GM19395 (cell line): ENCODE results near the gene CNTNAP5.
"Not testable (repeated sequence)": the region's sequence is repeated elsewhere in the genome, so short reads cannot be mapped to it uniquely, and the experiment has no call there.

ENCODE experiments used
- ATAC-seq: cut with Tn5 transposase; IDR thresholded peaks from one replicate; pipeline ENCODE4 v1.9.1; 2021; ENCODE audit warnings: mild to moderate bottlenecking, moderate library complexity; ENCODE audit not compliant: unreplicated experiment

Gene CNTNAP5

DNA sequence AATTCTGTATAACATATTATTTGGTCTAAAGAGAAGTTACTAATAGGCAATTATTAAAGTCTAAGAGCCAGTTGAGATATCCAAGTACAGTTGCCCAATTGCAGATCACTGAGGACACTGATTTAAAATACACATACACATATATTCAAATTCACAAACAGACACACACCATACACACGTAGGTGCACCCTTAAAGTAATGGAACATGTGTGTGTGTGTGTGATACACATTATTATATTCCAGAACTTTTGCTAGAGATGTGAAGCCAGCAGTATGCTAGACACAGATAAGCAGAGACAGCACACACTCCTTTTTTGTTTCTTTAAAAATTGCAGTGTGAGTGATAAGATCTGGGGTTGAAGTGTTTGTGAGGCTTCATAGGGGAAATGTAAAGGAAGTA, 292.5 kb downstream of the CNTNAP5 start:
- no peak for ATAC-seq

DNA sequence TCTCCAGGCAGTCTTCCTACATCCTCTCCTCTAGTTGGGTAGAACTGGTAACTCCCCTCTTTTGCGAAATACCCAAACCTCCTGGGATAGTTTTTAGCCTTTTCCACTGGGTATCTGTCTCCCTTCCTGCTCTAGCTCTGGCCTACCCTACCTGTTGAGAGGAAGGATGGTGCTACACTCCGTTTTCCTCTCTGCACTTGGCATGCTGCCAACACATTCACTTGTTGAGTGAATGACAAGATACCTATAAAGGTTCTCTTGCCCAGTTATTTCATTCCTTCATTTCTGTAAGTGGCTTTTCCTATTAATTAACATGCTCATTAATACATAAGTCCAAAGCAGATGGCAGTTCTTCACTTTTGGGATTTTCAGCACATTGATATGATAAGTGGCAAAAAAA, 293.8 kb downstream of the CNTNAP5 start:
- no peak for ATAC-seq

DNA sequence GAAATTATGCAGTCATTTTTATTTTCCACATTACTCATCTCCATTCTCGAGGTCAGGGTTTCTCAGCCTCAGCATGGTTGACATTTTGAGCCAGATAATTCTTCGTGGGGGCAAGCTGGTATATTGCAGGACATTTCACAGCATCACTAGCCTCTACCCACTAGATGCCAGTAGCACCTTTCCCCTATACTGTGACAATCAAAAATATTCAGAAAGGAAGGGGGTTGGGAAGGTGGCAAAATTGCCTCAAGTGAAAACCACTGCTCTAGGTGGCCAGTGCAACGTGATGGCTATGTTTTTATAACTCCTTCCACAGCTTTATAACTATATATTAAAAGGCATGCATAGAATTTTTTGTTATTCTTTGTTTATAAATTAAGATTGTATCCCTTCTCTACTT, 294.5 kb downstream of the CNTNAP5 start:
- no peak for ATAC-seq

DNA sequence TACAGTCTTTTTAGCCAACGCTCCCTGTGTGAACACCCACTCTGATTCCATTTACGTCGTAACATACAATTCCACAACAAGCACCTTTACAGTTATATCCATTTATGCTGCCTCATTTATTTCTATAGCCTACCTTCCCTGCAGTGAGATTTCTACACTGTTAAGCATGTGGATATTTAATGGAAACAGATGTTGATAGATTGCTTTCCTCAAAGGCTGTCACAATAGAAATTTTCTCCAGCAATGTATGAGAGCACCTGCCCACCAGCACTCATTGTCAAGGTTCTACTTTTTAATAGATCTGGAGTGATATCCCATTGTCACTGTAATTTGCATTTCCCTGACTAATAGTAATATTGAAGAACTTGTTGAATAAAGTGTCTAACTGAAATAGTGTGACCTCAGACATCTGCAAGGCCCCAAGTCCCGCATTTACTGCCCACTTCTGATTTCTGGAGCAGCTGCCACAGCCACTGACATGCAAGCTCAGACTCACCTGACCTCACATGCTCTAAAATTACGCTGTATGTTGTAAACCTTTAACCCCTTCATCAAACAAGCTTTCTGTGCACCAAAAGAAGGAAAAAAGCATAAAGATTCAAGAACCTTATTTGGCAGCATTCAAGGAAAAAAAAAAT, 295.1 kb downstream of the CNTNAP5 start:
- no peak for ATAC-seq

DNA sequence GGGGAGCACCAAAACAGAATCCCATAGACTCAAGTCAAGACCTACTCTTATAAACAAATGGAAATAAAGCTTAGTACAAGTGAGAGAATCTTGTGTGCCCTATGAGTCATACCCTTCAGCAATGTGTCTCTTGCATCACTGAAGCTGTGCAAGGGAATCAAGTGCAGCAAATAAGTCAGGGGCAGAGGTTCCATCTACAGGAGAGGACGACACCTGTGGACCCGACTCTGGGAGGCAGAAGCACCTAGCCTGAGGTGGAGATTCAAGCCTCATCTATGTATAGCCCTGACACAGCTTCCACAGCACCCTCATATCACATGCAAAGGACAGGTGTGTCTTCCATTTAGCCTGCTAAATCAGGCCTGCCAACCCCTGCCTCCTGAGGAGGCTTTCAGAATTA, 298.2 kb downstream of the CNTNAP5 start:
- ATAC-seq = no peak

DNA sequence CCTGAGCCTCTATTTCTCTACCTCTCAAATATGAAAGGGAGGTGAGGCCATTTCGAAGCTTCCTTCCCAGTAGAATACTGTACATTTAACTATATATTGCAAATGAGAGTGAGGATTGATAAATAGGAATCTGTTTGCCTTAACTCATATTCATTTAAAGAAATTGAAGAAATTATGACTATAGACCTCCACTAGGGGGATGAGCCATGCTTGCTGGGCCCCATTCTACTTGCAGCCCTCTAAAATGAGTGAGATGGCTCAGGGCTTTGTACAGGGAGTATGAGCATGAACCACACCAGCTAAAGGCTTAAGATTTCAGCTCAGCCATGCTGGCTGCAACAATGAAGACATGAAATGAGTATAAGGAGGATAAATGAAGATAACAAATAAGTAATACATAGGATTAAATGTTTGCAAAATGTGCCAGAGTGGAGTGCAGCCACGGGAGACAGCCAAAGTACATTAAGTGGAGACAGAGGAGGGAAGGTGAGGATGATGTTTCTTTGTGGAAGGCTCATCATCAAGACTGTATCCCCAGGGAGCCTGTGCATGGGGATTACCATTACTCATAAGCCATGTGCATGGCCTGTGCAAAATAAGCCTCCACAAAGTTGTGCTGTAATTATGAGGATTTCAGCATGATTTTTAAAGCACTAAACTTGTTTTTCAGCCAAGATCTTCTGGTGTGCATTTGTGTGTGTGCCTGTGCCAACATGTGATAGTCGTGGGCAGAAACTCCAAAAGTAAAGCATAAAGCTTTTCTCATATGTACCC, 300.8 kb downstream of the CNTNAP5 start:
- no peak for ATAC-seq

DNA sequence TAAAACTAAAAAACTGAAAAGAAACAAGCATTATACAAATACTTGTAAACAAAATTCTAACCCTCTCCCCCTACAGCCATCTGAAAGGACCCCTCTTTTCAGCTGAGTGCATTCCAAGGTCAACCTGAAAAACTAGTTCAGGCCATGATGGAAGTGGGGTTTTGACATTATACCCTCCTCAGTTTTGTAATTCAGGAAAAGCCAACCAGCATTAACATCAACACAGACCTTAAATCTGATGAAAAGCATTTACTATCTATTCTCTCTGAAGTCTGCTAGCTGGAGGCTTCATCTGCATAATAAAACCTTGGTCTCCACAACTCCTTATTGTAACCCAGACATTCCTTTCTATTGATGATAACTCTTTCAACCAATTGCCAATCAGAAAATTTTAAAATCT, 302.2 kb downstream of the CNTNAP5 start:
- no peak for ATAC-seq

DNA sequence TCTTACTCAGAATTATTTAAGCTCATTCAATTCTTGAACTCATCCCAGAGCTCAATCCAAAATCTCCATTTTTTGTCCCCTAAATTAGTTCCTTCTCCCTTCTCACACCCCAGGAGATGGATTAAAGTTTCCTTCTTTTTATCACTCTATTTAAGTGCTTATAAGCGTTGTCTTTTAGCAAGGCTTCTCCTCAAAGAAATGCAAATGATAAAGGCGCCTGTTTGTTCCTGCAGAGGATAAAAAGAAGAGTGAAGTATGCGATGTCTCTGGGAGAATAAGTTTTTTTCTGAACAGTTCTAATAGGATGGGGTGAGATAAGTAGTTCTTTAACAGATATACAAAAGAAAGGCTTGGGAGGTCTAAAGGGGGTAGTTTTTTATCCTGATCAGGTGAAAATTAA, 303.3 kb downstream of the CNTNAP5 start:
- ATAC-seq = no peak

DNA sequence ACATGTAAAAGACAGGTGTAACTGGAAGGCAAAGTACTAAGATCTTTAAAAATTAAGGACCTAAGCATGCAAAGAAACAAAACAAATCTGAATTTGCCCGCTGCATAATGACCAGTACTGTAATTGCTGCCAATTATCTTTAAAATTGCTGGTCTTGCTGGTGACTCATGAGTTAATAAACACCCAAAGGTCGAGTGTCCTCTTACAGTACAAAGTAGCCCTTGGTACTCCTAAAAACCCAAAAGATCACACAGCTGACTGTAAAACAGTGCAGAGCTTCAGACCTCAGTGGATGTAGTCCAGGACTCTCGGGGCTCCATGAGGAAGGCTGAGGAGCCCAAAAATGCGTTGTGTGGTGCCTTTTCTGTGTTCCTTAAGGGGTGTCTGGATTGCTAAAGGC, 308.7 kb downstream of the CNTNAP5 start:
- ATAC-seq = no peak

DNA sequence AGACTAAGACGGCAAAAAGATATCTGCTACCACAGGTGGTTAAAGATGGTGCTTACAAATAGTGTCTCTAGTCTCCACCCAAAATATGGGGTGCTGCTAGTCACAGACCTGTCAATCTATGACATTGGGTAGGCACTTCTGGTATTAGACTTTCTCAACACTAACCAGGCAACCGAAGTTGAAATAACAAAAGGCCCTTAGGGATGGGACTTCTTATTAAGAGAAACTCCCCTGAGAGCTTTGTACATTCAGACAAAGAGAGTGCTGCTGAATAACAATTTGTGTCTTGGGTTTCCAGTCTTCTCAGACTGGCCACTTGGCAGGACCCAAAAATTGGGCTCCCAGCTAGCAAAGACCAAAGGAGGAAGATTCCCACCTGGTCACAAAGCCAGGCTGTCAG, 310.0 kb downstream of the CNTNAP5 start:
- no peak for ATAC-seq

DNA sequence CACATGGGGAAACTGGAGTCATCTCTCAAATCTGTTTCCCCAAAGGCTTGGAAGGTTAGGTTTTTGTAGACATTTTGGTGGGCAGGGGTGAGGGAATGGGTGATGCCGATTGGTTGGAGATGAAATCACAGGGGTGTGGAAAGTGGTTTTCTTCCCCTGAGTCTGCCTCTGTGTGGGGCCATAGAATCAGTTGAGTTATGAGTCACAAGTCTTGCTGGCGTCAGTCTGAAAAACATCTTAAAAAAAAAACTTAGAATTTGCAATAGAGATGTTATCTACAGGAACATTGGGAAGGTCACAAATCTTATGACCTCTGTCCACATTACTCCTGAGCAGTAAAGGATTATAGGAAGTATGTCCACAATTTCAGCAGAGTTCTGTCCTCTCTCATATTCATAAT, 314.6 kb downstream of the CNTNAP5 start:
- ATAC-seq = no peak

DNA sequence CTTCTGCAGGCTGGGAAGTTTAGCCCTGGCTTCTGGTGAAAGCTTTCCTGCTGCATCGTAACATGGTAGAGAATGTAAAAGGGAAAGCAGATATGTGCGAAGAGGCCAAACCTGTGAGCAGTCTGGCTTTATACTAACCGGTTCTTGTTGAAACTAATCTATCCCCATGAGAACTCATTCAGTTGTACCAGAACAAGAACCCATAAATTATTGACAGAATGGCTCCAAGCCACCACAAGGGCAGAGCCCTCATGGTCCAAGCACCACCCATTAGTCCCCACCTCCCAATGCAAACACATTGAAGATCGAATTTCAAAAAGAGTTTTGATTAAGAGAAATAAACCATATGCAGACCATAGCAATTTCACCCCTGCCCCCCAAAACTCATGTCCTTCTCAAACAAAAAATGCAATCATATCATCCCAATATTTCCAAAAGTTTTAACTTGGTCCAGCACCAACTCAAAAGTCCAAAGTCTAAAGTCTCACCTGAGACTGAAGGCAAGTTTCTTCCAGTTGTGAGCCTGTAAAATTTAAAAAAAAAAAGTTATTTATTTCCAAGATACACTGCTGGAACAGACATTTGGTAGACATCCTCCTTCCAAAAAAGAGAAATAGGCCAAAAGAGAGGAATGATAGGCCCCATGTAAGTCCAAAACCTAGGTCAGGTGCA, 318.9 kb downstream of the CNTNAP5 start:
- ATAC-seq = no peak

DNA sequence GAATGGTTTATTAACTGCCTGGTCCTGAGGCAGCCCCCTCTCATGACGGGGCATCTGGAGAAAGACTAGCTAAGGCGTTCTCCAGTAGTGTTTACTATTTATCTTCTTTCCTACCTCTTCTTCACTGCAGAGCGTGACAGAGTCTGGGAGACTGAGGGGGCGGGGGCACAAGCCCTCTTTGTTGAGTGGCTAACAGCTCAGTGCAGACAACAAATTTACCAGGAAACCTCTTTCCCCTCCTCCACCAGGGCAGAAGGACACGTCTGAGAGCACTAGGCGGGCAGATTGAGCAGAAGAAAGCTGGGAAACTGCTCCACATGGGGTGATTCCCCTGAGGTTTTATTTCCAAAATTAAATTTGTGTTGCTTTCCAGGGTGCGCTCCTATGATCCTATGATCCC, 322.1 kb downstream of the CNTNAP5 start:
- ATAC-seq = no peak

DNA sequence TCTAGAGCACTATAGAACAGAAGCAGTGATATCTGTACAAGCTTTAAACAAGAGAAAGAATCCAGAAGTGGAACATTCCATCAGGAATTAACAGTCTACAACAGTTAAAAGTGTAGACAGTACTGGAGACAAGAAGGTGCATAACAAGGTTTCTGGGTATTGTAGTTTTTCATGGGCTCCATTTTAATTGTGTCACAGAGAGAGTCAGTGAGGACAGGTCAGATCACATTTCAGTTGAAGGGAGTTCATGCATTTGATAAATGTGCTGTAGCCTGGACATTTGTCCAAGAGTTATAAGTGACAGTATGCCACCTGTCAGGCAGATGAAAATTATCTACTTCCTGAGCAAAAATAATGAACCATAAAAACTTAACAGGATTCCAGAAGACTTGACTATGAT, 328.6 kb downstream of the CNTNAP5 start:
- no peak for ATAC-seq

DNA sequence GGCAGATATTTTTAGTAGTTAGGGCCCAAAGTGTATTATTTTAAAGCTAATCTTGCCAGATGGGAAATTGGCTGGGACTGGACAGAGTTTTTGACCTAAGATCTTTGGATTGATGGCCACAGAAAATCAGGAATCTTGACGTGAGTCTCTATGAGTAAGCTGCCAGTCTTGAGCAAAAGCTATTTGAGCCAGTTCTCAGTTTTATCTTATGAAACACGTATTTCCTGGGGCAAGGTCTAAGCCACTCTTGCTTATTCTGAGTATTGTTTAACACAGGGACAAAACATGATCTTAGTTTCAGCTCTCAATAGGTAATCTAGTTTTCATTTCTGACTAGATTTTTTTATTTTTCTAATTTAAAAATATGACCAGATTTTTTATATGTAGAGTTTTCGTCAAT, 329.4 kb downstream of the CNTNAP5 start:
- no peak for ATAC-seq

DNA sequence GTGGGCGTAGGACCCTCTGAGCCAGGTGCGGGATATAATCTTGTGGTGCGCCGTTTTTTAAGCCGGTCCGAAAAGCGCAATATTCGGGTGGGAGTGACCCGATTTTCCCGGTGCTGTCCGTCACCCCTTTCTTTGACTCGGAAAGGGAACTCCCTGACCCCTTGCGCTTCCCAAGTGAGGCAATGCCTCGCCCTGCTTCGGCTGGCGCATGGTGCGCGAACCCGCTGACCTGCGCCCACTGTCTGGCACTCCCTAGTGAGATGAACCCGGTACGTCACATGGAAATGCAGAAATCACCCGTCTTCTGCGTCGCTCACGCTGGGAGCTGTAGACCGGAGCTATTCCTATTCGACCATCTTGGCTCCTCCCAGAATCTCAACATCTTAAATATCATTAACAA, 336.9 kb downstream of the CNTNAP5 start:
- not testable (repeated sequence) for ATAC-seq

DNA sequence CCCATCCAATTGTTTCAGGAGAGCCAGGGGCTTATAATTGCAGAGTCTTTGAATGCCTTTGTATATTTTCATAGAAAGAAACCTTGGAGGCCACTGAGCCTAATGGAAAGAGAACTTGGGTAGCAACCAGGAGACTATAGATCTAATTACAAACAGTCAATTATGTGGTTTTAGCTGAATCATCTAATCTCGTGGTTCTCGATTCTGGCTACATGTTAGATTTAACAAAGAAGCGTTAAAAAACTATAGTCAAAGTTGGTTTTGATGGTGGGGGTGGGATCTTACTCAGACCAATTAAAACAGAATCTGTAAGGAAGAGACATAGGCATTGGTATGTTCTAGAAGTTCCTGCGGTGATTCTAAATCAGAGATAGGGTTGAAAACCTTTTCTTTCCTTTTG, 344.1 kb downstream of the CNTNAP5 start:
- ATAC-seq = no peak

DNA sequence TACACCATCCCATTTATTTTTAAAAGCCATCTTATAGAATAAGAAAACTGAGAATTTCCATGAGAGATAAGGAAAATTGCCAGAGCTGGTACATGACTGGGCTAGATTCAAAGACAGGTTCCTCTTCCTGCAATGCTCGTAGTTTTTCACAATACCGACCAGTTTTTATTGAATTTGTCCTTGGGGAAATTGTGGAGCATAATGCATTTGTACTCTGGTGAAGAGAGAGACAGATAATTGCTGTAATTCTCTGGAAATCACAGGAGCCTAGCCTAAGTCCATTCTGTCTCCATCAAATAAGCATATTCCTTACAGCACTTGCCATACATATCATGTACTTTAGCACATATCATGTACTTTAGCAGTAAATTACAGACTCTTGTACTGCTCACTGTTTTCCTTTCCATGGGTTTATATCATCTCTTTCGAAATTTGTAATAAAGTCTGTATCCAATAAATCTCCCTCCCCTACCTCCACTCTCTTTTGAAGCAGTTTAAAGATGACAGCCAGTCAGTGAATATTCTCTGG, 355.2 kb downstream of the CNTNAP5 start:
- no peak for ATAC-seq

DNA sequence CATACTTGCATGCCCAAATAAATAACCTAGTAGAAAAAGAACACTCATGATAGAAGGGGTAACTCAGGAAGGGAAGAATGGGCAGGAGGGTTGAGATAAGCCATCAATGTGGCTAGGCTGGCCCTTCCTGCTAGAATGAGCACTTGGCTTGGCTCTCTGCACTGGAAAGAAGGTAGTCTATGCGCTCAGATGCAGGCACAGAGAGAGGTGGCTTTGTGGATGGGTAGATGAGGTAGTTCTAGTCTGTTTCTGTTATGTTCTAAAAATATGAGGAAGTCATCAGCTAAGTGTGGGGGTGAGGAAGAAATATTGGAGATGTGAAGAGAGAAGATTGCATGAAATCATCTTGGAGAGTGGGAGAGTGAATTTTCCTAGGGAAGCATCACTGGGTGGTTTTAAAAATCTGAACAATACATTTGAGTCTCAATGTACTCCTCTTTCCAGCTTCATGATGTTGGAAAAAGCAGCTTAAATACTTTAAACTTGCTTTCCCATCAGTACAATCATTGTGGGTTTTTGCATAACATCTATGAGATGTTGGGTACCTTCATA, 357.1 kb downstream of the CNTNAP5 start:
- ATAC-seq = no peak

DNA sequence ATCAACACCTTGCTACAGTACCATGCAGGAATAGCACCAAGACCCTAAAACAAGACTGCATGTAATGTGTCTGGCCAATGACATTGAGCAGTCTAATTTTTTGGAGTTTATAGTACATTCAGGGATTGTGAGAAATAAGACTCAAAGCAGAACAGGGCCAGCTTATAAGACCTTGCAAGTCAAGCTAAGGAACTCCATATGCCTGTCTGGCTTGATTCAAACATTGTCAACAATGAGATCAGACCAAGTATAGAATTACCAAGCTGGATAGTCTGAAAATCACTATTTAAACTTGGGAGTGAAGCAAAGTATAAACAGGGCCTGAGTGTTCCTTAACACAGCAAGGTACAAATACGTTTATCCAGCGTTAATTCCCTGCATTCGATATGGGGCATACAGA, 370.9 kb downstream of the CNTNAP5 start:
- ATAC-seq = no peak

DNA sequence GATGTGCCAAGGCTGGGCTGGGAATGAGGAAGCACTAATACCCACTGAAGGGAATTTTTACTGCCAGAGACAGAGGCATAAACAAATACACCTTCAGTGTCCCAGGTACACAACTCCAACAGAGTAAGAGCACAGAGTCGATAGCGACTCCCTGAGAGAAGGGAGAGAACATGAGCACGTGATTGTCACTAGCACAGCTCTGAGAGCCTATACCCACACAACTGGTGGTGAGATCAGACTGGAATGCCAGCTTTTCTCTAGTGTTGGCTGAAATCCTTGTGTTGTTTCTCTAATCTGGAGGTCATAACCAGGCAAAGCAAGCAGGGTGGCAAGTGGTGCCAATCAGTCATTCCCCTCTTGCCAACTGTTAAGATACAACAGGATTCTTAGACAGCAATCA, 377.2 kb downstream of the CNTNAP5 start:
- no peak for ATAC-seq
